ENCODE measurements around the gene ATG5.

DNA sequence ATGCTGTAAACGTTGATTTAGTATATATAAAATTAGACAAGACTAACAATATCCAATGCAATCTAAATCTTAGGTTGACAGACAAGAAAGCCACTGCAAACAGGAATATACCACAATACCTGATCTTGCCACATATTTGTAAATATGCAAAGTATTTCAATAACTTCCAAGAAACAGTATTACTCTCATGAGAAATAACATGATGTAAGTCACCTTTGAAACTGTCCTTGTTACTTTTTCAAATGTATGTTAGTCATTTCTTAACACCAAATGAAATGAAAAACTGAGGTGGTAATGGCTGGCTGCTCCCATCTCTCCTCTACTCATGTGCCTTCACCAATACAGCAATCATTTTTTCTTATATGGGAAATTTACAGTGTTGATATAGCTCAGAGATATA, 118.7 kb downstream of the ATG5 start:
- TF ChIP-seq, protein P1, sequence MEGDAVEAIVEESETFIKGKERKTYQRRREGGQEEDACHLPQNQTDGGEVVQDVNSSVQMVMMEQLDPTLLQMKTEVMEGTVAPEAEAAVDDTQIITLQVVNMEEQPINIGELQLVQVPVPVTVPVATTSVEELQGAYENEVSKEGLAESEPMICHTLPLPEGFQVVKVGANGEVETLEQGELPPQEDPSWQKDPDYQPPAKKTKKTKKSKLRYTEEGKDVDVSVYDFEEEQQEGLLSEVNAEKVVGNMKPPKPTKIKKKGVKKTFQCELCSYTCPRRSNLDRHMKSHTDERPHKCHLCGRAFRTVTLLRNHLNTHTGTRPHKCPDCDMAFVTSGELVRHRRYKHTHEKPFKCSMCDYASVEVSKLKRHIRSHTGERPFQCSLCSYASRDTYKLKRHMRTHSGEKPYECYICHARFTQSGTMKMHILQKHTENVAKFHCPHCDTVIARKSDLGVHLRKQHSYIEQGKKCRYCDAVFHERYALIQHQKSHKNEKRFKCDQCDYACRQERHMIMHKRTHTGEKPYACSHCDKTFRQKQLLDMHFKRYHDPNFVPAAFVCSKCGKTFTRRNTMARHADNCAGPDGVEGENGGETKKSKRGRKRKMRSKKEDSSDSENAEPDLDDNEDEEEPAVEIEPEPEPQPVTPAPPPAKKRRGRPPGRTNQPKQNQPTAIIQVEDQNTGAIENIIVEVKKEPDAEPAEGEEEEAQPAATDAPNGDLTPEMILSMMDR (IDR thresholded peaks at IDR 0.05) = no peak
- TF ChIP-seq ZFX (IDR thresholded peaks at IDR 0.05; ENCODE audit: borderline replicate concordance) = no peak
